RPMI8226 (cell line): ENCODE results near the gene ARPC4.
A peak's percentile ranks its signal among the peaks of the same experiment; 100 is the strongest.

Experiments used
- DNase-seq: peaks from one replicate; pipeline ENCODE4 v3.0.0-alpha.2; 2015

ARPC4 gene

DNA sequence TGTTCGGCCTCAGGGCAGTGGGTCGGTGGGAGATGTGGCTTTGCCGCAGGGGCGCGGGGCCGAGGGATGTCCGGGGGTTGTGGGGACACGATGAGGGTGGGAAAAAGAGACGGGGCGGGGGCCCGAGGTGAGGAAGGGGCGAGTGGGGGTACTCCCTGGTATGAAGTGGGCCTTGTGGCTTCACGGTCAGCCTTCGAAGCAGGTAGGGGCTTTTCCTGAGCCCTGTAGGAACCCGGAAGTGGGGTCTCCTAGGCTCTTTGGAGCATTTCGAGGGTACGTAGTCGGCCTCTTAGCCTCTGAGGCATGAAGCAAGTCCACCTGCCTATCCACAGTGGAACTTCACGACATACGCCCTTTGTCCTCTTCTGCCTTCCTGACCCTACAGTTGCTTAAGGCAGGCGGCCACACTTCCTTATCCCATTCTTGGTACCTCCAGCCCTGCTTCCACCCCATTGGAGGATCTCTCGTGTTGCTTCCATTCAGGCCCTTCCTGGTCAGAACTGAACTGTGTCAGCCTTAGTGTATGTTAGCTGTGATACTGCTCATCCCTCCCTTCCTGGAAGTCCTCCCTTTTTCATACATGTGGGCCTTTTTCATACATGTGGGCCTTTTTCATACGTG, 389 bp downstream of the ARPC4 start:
- peak; percentile 21 for DNase-seq

DNA sequence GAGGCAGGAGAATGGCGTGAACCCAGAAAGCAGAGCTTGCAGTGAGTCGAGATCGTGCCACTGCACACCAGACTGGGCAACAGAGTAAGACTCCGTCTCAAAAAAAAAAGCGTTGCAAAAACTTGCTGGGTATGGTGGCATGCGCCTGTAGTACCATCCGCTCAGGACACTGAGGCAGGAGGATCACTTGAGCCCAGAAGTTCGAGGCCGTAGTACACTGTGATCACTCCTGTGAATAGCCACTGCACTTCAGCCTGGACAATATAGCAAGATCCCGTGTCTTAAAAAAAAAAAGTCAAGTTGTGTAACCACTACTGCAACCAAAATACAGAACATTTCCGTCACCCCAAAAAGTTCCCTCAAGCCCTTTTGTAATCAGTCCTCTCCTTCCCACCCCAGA, 1.5 kb downstream of the ARPC4 start:
- no peak for DNase-seq

DNA sequence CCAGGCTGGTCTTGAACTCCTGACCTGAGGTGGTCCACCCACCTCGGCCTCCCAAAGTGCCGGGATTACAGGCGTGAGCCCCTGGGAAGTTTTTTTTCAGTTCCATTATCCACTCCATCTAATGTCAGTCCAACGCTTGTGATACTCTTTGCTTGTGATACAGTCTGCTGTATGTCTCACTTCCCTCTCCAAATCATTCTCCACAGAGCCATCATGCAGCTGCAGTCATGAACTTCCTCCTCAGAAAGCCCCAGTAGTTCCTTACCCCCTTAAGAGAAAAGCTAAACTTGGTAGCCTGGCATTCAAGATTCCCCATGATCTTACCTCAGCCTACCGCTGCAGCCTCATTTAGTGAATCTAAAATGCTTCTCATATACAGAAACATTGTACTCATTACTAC, 2.3 kb downstream of the ARPC4 start:
- no peak for DNase-seq

DNA sequence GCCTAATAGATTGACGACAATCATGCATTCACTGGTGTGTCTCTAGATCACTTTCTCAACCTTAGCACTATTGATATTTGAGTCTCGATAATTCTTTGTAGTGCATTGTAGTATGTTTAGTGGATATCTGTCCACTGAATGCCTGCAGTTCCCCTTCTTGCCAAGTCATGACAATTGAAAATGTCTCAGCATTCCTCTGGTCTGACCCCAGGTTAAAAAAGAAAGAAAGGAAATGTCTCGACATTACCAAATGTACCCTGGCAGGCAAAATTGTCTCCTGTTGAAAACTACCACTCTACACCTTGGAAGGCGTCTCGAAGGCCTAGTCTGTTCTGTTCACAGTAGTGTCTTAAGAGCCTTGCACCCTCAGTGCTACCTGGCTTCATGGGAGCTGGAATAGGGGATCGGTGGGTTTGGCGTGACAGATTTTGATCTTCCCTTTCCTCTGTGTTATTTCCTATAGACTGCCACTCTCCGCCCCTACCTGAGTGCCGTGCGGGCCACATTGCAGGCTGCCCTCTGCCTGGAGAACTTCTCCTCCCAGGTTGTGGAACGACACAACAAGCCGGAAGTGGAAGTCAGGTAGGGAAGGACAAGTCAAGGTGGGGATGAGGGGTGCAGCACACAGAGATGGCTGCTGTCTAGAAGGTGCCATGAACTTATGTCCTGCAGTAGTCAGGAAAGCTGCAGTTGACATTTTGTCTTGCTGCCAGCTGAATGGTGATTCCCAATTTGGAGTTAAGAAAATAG, 4.5 kb downstream of the ARPC4 start:
- DNase-seq, result no peak

DNA sequence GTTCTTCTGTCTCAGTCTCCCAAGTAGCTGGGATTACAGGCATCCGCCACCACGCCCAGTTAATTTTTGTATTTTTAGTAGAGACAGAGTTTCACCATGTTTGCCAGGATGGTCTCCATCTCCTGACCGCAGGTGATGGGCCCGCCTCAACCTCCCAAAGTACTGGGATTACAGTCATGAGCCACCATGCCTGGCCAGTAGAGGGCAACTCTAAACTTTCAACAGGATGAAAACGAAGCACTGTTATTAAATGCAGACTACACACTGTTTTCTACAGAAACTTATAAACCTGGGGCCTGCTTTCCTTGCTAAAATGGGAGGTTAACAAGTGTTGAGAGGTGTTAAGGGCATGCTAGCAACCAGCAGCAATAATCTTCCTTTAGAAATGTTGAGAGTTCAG, 7.6 kb downstream of the ARPC4 start:
- DNase-seq, result no peak

DNA sequence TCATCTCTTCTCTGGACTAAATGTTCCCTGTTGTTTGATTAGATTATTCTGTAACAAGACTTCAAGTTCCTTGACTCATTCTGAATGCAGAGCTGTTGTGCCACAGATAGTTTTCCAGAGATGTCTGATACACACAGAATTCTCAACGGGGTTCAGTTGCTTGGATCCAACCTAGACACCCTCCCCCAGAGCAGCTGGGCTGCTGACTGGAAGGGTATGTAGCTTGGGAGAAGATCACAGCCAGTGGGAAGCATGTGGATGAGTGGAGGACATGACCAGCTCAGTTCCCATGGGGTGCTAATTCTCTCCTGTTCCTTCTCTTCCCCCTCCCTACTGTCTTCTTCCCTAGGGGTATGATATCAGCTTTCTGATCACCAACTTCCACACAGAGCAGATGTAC, 10.6 kb downstream of the ARPC4 start:
- no peak for DNase-seq

DNA sequence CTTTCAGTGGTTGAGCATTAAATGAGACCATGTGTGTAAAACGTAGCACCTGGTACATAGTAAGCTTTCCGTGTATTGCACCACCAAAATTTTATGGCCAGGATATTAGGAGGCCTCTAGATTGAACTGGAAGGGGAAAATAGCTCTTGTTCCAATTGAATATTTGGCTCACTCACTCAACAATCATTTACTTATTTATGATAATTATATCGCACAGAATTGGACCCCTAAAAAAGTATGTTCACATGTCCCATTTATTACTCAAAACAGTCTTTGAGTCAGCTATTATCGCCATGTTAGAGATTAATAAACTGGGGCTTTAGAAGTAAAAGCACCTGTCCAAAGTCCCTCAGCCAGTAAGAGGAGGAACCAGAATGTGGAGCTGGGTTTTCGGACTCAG, 12.1 kb downstream of the ARPC4 start:
- DNase-seq, result no peak

DNA sequence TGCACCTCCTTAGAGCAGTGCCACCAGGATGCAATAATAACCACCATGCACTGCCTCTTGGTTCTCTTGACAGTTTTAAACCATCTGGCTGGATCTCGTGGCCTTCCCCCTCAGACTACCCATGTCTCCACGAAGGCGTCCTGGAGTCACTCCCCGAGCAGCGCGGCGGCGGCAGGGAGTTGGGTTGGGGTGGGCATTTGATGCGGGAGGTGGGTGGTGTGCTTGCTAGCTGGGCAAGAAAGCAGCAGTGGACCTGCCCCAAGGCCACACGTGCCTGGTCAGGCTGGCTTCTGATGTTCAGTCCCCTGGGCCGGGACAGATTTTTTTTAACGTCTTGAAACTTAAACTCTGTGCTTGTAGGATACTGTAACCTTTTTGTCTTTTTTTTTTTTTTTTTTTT, 13.3 kb downstream of the ARPC4 start:
- DNase-seq, result no peak

DNA sequence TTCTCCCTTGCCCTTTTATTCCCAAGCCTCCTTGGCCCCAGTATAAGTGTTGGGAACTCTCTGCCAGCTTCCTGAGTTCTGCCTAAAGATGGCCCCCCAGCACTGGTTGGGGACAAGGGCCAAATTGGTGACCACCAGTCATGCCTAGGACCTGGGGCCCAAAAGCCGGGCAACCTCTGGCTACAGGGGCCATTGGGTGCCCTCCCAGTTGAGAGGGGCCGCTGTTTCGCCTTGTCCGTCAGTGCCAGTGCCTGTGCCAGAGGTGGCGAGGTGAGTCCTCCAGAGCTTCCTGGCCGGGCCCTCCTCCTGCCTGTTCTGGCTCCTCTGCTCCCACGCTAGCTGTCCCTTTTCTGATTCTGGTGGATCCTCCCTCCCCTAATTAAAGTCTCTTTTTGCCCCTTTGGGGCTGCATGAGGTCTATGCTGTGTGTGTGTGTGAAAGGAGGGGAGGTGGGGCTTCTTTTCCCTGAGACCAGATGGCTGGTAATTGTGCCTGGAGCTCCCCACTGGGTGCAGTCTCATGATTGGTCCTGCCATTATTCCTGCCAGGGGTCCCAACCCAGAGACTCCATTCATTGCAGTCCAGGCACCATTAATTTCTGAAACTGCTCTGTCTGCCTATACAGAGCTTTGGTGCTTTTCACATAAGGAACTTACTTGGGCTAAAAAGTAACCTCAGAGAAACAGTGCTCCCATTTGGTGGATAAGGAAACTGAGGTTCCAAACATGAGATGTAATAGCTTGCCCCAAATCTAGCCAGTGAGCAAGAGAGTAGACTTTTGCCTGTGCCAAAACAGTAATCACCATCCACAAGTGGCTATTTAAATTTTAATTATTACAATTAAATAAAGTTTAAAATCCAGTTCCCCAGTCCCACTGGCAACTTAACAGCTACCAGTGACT, 14.1 kb downstream of the ARPC4 start:
- no peak for DNase-seq

DNA sequence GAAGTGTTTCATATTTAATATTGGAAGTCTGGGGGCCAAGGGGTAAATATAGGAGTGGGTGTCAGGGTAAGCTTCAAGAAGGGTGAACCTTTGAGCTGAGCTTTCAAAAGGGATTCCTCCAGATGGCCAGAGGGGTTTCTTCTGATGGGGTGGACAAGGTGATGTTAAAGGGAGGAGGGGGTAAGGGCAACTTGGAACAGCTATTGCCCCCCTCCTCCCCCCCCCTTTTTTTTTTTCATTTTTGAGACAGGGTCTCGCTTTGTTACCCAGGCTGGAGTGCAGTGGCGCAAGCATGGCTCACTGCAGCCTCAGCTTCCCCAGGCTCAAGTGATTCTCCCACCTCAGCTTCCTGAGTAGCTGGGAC, 15.1 kb downstream of the ARPC4 start:
- no peak for DNase-seq

DNA sequence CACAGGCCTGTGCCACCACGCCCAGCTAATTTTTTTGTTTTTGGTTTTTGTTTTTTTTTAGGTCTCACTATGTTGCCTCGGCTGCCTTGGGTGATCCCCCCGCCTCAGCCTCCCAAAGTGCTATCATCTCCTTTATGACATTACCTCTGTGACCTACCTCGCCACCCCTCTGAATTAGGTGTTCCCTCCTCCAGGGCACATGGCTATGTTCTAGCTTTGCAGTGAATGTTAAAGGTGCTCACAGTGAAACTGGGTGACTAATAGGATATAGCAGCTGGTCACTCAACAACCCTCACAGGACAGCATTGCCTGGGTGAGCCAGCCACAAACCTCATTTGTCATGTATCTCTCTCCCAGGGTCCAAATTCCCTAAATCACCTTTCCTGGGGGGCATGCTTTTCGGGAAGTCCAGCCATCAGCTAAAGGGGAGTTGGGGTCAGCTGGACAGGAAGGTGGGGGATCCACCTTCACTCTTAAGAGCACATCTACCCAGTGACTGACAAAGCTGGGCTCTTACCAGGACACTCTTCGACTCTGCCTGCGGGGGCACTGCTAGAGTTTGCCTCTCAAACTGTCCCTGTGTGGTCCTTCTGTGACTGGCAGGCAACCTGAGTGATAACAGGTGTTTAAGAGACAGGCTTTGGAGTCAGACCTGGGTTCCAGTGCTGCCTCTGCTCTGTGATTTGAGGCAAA, 15.6 kb downstream of the ARPC4 start:
- peak; percentile 64 for DNase-seq

DNA sequence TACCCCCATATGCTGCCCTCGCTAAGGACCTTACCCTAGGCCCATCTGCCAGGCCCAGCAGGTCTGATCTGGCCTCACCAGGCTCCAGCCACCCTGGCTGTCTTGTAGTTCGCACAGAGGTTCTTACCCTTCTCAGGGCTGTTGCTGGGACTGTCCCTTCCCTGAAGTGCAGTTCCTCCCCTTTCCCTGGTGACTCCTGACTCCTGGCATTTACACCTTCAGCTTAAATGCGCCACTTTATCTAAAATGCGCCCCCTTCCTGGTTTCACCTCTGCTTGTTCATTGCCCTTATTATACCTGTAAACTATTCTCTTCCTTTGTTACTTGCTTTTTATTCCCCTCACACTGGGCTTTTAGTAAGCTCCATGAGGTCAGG, 16.3 kb downstream of the ARPC4 start:
- no peak for DNase-seq

DNA sequence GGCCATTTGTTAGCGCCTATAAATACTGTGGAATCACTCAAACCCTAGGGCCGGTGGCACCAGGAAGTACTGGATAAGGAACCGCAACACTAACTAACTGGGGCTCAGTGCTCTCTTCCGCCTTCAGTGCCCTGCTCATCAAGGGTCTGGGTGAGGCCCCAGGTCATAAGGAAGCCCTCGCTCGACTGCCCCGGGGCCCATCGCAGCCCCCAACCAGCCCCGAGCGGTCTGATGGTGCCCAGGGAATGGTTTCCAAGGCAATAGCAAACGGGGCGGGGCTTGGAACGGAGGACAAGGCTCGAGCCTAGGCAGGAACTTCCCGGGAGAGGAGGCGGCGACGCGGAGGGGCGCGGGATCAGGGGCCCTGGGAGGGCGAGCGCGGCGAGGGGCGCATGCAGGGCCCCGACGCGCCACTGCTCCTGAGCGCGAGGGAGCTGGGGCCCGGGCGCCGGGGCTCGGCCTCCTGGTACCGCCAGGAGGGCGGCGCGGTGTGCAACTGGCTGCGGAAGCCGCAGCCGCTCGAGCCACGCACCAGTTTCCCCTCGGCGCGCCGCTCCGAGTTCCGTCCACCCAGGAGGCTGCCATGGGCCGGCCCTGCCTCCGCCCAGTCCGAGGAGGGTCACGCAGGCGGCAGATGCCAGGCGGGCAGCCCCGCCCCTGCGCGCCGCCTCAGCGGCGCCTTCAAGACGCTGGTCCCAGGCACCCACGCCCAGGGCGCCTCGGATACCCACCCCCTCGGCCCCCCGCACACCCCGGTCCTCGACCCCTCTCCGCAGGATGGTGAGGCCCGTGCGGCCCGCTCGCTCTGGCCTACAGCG, 16.9 kb downstream of the ARPC4 start, which contains the start of gene TTLL3:
Gene TTLL3, plus strand, starts transcription at position 648 of the 818 bp plus-strand sequence. CDS start 400 bp downstream, outside the sequence.
- peak; percentile 57 for DNase-seq

DNA sequence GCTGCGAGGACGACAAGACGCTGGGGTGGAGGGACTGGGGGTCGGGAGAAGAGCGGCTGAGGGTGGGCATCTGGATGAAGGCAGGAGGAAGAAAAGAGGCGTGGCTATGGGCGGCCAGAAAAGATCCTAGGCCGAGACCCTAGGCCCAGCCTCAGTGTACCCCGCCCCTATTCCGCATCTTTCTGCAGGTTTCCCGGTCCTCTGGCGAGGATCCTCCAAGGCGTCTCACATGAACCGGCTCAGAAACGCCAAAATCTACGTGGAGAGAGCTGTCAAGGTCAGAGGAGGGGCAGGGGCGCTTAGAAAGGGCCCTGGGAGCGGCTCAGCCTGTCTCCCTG, 17.5 kb downstream of the ARPC4 start:
- DNase-seq, result no peak

DNA sequence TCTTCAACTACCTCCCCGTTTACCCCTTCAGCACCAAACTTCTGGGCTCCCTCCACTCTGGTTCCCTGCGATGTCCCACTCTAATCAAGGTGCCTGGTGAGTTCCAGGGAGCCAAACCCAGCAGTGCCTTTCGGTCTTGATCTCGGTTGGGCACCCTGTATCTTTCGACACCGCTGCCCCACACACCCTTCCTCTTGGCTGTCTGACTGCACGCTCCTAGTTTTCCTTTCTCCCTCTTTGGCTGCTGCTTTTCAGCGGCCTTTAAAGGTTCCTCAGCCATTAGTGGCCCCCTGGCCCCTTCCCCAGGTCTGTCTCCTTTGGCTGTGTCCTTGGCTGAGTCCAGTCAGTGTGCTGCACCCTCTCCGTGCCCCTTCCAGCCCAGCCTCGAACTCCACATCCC, 18.0 kb downstream of the ARPC4 start:
- no peak for DNase-seq

DNA sequence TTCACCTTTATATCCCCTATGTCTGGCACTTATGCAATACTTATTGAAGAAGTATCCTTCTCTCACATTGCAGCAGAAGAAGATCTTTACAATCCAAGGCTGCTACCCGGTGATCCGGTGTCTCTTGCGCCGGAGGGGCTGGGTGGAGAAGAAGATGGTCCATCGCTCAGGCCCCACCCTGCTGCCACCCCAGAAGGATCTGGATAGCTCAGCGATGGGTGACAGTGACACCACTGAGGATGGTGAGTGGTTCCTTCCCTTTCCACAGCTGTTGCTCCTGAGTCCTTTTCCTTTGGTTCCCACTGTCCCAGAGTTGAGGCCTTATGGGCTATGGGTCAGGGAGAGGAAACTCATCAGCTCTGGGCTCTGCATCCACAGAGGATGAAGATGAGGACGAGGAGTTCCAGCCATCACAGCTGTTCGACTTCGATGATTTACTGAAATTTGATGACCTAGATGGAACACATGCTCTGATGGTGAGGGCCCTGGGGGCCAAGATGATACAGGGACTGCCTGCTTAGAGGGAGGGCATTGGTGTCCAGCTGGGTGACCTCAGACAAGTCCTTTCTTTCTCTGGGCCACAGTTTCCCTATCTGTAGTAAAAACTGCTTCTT, 20.1 kb downstream of the ARPC4 start:
- DNase-seq, result no peak

DNA sequence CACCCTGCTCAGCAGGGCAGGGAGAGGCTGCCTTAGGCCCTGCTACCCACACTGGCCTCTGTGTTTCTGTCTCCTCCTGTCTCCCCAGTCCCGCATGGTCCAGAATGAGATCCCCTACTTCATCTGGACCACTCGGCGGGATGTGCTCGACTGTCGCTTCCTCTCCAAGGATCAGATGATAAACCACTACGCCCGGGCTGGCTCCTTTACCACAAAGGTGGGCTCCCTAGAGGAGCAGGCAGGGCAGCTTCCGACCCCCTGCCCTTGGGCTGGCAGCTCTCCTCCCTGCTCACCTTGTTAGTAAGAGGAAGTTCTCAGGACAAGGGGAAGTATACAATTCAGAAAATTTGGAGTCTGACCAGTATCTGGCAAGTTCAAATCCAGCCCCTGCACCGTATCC, 23.1 kb downstream of the ARPC4 start:
- DNase-seq, result no peak

DNA sequence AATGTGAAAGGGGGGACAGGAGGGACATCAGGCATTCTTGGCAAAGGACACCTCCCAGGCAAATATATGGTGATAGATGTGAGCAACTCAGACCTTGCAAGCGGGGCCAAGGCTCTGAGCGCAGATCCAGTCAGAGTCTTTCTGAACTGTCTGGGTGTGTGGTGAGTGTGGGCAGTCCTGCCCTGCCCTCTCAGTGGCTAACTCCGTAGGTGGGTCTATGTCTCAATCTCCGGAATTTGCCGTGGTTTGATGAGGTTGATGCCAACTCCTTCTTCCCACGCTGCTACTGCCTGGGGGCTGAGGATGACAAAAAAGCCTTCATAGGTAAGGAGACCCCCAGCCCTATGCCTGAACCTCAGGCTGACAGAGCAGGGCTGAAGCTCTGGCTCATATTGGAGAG, 24.6 kb downstream of the ARPC4 start:
- no peak for DNase-seq

DNA sequence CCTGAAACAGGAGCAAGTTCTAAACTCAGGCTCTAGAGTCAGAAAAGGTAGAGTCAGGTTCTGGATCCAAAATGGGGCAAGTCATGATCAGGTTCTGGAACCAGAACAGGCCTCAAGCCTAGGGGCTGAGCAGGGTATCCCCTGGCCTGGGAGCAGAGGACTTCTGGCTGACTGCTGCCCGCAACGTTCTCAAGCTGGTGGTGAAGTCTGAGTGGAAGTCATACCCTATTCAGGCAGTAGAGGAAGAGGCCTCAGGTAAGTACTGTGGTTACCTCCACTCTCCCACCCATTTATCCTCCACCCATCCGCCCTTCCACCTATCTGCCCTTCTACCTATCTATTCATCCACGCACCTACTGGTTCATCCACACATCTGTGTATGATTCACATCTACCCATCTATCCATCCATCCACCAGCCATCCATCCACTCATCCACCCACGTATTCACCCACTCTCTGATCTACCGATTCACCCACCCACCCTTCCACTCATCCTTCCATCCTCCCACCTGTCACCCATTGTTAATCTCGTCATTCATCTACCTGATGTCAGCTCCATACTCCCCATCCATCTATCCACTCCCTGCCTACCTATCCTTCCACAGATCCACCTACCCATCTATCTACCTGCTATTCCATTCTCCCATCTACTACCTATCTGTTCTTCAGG, 25.9 kb downstream of the ARPC4 start:
- no peak for DNase-seq

DNA sequence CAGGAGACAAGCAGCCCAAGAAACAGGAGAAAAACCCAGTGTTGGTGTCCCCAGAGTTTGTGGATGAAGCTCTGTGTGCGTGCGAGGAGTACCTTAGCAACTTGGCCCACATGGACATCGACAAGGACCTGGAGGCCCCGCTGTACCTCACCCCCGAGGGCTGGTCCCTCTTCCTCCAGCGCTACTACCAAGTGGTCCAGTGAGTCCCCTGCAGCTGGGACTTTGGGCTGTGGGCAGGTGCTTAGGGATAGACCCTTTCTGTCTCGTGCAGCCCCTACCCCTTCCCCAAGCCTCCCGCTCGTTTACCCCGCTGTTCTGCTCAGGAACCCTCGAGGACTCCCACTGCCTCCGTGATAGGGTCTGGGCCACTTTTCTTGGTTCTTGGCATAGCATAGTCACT, 27.7 kb downstream of the ARPC4 start:
- no peak for DNase-seq

DNA sequence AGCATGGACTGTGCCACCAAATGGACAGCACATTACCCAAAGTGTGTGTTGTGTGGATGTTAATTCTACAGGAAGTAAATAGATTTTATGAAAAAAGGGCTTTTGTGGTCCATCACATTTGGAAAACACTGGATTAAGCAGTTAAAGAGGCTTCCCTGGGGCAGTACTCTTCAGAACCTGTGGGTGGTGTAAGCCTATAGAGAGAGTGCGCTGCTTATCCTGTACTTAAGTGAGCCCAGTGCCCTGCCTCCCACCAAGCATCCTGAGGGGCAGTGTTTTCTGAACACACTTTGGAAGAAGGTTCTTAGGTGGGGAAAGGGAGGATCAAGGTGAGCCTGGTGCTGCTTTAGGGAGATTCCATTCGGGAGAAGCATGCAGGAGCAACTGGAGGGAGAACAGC, 28.1 kb downstream of the ARPC4 start:
- DNase-seq, result peak; percentile 22
